ENCODE measurements around the gene ADAMTSL1.
"Not testable (repeated sequence)": the region's sequence is repeated elsewhere in the genome, so short reads cannot be mapped to it uniquely, and the experiment has no call there.

Gene ADAMTSL1

DNA sequence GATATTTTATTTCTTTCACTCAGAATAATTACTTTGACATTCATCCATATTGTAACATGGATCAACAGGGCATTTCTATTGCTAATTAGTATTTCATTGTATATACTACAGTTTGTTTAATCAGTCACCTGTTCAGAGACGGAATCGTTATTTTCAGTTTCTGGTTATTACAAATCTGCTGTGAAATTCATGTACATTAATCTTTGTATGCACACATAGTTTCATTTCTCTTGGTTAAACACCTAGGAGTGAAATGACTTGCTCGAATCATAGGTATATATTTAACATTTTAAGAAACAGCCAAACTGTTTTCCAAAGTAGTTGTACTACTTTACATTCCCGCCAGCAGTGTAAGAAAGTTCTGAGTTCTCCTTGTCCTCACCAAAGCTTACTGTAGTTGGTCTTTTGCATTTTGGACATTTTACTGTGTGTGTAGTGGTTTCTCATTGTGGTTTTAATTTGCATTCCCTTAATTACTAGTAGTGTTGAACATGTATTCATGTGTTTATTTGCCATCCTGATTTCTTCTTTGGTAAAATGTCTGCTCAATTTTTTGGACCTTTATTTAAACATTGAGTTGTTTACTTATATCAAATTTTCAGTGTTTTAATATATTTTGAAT, 360.9 kb downstream of the ADAMTSL1 start:
- no peak for FAIRE-seq

- no peak for FAIRE-seq
These were observed 363.4 kb downstream of the ADAMTSL1 start for GRCh38 chr9:18837402-18837801.

GRCh38 chr9:18847576-18848275, 373.8 kb downstream of the ADAMTSL1 start:
- FAIRE-seq: no peak

GRCh38 chr9:18848657-18849056, 374.7 kb downstream of the ADAMTSL1 start:
- FAIRE-seq: no peak

GRCh38 chr9:18849270-18849669, 375.3 kb downstream of the ADAMTSL1 start:
- no peak for FAIRE-seq

- FAIRE-seq: no peak
These were observed 376.1 kb downstream of the ADAMTSL1 start for GRCh38 chr9:18849890-18850677.

DNA sequence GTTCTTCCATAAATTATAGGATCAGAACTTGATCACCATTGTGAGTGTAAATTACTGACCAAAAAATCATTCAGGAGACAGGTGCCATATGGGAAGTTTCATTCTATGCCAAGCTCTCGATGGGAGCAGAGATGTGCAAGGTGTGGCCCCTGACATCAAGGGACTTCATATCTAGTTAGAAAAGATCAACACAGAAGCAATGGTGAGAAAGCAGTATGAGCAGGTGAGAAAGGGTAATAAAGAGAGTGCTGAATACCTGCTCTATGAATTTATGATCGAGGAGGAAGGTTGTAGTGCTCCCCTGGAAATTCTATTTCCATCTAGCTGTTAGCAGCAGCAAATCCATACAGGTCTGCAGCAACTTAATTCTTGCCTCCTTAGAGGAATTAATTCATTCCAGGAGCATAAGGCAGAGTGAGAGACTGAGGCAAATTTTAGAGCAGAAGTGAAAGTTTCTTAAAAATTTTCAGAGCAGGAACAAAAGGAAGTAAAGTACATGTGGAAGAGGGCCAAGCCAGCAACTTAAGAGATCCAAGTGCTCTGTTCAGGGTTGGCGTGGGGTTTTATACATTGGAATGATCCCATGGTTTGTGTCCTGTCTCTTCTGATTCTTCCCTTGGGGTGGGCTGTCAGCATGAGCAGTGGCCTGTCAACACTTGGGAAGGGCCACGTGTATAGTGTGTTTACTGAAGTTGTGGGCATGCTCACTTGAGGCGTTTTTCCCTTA, 377.3 kb downstream of the ADAMTSL1 start:
- FAIRE-seq: no peak

GRCh38 chr9:18855656-18856055, 381.7 kb downstream of the ADAMTSL1 start:
- no peak for FAIRE-seq

DNA sequence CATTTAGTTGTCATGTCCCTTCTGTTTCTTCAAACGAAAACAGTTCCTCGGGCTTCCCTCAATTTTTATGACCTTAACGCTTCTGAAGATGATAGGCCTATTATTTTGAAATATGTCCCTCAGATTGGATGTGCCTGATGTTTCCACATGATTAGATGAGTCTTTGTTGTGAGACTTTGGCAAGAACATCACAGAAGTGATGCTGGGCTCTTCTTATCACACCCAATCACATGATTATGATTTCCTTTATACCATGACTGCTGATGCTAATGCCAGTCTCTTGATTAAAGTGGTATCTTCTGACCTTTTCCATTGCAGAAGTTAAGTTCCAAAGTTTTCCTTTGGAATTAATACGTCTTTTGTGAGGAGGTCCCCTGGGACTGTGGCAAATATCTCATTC, 383.4 kb downstream of the ADAMTSL1 start:
- no peak for FAIRE-seq

DNA sequence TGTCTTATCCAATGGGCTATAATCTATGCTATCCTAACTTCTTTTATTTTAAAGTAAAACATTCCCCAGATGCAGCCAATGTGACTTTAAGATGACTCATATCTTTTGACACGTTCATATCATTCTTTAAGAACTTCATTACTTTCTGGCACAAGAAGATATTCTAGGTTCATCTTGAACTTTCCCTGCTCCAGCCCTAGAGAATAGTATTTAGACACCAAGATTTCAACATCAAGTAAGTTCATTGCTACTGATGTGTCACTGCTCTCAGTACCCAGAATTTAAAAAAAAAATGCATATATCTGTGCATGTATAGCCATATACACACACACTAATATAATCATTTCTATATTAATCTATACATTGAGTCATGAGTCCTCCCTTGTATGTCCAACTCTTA, 383.8 kb downstream of the ADAMTSL1 start:
- FAIRE-seq: no peak

DNA sequence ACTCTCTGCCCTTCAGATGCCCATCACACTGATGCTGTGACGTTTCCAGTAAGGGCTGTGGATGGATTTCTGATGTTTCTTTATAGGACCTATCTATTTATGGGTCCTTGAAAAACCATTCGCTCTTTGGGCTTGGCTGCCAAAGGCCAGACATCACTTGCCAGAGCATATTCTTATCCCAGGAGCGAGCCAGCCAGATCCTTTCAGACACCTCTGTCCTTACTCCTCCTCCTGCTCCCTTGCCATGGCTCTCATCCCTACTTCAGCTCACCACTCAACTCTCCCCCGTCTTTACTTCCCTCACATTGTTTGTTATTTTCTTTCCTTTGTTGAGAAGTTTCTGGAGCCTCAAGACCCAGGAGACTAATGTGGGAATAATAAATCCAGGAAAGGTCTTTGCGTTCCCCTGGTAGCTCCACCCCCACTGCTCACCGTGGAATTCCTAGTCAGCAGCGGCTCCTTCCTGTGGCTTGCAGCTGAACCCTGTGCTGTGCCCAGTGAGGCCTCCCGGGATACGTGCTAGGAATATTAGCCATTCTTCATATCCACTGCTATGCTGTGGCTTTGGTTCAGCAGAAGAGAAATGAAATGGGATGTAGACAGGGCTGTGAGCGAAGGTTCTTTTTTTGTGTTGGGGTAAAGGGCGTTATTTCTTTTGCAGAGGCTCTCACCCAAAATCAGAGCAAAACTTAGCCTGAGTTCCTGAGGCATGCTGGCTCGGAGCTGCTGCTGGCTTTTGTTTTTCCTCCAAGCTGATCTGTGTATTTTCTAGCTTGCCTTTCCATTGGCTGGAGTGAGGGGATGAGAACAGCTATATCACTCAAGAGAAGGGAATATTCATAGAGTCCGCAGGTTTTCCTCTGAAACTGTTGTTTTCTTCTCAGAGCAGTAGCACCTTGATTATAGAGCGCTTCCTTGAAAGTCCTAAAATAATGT, 387.9 kb downstream of the ADAMTSL1 start:
- FAIRE-seq: no peak

- FAIRE-seq: no peak
These were observed 389.8 kb downstream of the ADAMTSL1 start for GRCh38 chr9:18863791-18864190.

- no peak for FAIRE-seq
These were observed 390.6 kb downstream of the ADAMTSL1 start for GRCh38 chr9:18864516-18864915.

GRCh38 chr9:18865542-18865941, 391.6 kb downstream of the ADAMTSL1 start:
- no peak for FAIRE-seq

DNA sequence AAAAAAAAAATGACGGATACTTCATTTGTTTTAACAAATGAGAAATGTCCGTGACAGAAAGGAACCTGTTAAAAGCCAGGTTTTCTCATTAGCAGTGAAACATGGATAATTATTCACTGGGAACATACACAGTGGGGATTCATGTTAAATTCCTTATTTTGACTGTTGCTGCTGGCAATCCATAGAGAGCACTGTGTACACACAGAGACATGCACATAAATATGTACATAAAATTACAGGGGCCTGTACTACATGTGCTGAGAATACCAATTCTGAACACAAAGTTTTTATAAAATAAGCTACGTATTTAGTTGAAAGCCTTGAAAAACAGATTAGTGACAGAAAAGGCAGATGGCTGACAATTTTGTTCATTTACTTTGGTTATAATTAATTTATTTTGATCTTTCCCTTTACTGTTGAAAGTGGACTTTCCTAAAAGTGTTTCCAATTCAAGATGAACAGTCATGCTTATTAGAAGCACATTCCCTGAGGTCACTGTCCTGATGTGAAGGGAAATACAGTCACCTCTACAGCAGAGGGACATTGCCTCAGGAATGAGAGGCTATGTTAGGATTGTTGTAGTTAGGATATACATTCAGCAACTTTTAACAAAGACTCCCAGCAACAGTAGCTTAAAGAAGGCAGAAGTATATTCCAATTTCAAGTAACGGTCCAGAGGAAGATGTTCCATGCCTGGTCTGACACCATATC, 392.3 kb downstream of the ADAMTSL1 start:
- no peak for FAIRE-seq

DNA sequence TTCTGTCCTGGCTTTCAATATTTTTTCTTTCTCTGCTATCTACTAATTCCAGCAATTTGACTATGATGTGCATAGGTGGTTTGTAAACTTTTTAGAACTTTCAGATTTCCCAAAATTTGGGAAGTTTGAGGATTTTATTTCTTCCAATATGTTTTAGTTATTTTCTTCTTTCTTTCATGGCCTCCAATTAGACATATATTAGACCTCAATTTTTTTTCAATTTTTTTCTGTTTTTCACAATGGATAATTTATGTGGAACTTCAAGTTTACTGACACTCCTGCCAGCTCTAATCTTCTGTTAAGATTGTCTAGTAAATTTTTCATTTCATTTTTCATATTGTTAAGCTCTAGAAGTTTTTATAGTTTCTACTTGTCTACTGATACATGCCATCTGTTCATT, 395.8 kb downstream of the ADAMTSL1 start:
- FAIRE-seq: no peak

DNA sequence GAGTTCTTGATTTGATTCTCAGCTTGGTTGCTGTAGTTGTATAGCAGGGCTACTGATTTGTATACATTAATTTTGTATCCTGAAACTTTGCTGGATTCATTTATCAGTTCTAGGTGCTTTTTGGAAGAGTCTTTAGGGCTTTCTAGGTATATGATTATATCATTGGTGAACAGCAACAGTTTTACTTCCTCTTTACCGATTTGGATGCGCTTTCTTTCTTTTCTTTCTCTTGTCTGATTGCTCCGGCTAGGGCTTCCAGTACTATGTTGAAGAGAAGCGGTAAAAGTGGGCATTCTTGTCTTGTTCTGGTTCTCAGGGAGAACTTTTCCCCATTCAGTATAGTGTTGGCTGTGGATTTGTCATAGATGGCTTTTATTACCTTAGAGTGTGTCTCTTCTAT, 400.1 kb downstream of the ADAMTSL1 start:
- FAIRE-seq: no peak

DNA sequence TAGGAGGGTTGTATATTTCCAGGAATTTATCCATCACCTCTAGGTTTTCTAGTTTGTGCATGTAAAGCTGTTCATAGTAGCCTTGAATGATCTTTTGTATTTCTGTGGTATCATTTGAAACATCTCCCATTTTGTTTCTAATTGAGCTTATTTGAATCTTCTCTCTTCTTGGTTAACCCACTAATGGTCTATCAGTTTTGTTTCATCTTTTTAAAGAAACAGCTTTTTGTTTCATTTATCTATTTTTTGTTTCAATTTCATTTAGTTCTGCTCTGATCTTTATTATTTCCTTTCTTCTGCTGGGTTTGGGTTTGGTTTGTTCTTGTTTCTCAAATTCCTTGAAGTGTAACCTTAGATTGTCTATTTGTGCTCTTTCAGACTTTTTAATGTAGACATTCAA, 401.0 kb downstream of the ADAMTSL1 start:
- FAIRE-seq: not testable (repeated sequence)

DNA sequence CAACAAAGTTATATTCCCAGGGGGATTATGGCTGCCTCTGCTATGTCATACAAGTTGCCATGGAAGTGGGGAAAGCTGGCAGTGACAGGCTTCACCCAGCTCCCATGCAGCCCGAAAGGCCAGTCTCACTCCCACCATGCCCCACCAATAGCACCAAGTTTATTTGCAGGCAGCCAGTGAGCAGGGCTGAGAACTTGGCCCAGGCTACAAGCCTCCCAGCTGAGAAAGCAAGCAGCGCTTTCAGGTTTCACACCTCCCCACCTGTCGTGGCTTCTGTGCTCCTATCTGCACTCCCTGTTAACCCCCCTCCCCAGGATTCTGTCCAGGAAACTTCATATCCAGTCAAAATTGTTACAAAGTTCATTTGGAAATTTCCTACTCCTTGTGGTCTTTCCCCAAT, 404.0 kb downstream of the ADAMTSL1 start:
- no peak for FAIRE-seq

- FAIRE-seq: no peak
These were observed 407.8 kb downstream of the ADAMTSL1 start for GRCh38 chr9:18881758-18882157.

DNA sequence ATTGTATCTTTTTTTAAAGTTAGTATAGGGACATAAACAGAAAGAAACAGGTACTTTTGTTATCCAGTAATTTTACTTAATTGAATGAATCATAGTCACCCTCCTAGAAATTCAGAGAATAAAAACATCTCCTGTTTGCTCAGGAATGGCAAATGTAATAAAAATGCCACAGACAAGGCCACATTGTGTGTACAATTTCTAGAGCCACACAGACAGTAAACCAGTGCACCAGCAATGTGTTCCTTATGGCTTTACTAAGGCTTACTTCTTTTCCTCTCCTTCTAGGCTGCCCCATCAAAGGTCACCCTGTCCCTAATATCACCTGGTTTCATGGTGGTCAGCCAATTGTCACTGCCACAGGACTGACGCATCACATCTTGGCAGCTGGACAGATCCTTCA, 413.6 kb downstream of the ADAMTSL1 start:
- no peak for FAIRE-seq

Data from colon (tissue), 2 donors.